IMR-90 (cell line): ENCODE data around the gene KCNK17. TPM values are rescaled to one million over a fixed set of nuclear protein-coding genes. Genes with fewer than 3 reads are reported as not detected.

Experiments used
- ATAC-seq: fragments of 200-7000 bp; cut with Tn5 transposase; 2 replicates; pipeline ENCODE4 v1.9.1; 2020; ENCODE audit warnings: low read depth, mild to moderate bottlenecking, moderate library complexity
- BruUV-seq: library from RNA; stranded (reverse); fragments of 400-500 nt; replicated peaks from 2 replicates; lab custom pipeline; 2021; lab: Mats Ljungman, UMichigan
- CTCF ChIA-PET: fragments of 300-600 bp; formaldehyde crosslinking; extraction: SDS; loops from one replicate; lab custom pipeline; 2021; ENCODE audit warnings: antibody characterized with exemption; lab: Yijun Ruan, JAX
- POLR2A ChIA-PET: fragments of 300-600 bp; sonication (Branson Sonifier 250); formaldehyde crosslinking; loops from one replicate; lab custom pipeline; 2022; ENCODE audit warnings: antibody characterized with exemption; ENCODE audit not compliant: unreplicated experiment; lab: Charles Lee
- DNase-seq: peaks from one replicate; pipeline ENCODE4 v3.0.0; 2013
- H2AFZ ChIP-seq: replicated peaks from 2 replicates; pipeline ENCODE3; 2013; ENCODE audit warnings: low read length, mild to moderate bottlenecking; ENCODE audit not compliant: poor library complexity
- H2AK5ac ChIP-seq: 2 replicates; pipeline ENCODE4 v1.6.1; 2013; ENCODE audit warnings: low read depth, low read length, inconsistent platforms
- H2AK9ac ChIP-seq: replicated peaks from 2 replicates; pipeline ENCODE3; 2013; ENCODE audit warnings: mild to moderate bottlenecking, low read depth, low read length, moderate library complexity; ENCODE audit not compliant: poor library complexity
- H2BK120ac ChIP-seq: 2 replicates; pipeline ENCODE4 v1.6.1; 2013; ENCODE audit warnings: low read depth, low read length, inconsistent platforms
- H2BK15ac ChIP-seq: 3 replicates; pipeline ENCODE4 v1.6.1; 2013; ENCODE audit warnings: low read depth, low read length, inconsistent platforms
- H2BK20ac ChIP-seq: 2 replicates; pipeline ENCODE4 v1.6.1; 2013; ENCODE audit warnings: low read depth, mild to moderate bottlenecking, inconsistent platforms, low read length, moderate library complexity
- H2BK5ac ChIP-seq: 2 replicates; pipeline ENCODE4 v1.6.1; 2013; ENCODE audit warnings: mild to moderate bottlenecking, low read depth, low read length, inconsistent platforms; ENCODE audit not compliant: poor library complexity, severe bottlenecking
- H3K14ac ChIP-seq: replicated peaks from 2 replicates; pipeline ENCODE4 v1.6.1; 2013; ENCODE audit warnings: low read depth, low read length, inconsistent platforms
- H3K18ac ChIP-seq: 2 replicates; pipeline ENCODE4 v1.6.1; 2013; ENCODE audit warnings: low read depth, low read length, control low read depth
- H3K23ac ChIP-seq: 2 replicates; pipeline ENCODE4 v1.6.1; 2013; ENCODE audit warnings: low read depth, low read length, inconsistent platforms
- H3K27ac ChIP-seq: 2 replicates; pipeline ENCODE4 v1.5.1; 2013; ENCODE audit warnings: mild to moderate bottlenecking, control low read depth, low read length; ENCODE audit not compliant: insufficient read depth
- H3K27me3 ChIP-seq: 2 replicates; pipeline ENCODE4 v1.6.1; 2013; ENCODE audit warnings: low read length; ENCODE audit not compliant: control insufficient read depth, insufficient read depth
- H3K36me3 ChIP-seq: 2 replicates; pipeline ENCODE4 v1.6.1; 2013; ENCODE audit warnings: low read length, mixed read lengths; ENCODE audit not compliant: control insufficient read depth, insufficient read depth
- H3K4ac ChIP-seq: 2 replicates; pipeline ENCODE4 v1.6.1; 2013; ENCODE audit warnings: low read depth, low read length, inconsistent platforms
- H3K4me1 ChIP-seq: 2 replicates; pipeline ENCODE4 v1.6.1; 2013; ENCODE audit warnings: low read length, mixed read lengths; ENCODE audit not compliant: control insufficient read depth, insufficient read depth
- H3K4me2 ChIP-seq: 2 replicates; pipeline ENCODE4 v1.6.1; 2013; ENCODE audit warnings: low read depth, mild to moderate bottlenecking, control low read depth, low read length, moderate library complexity
- H3K4me3 ChIP-seq: 2 replicates; pipeline ENCODE4 v1.5.1; 2013; ENCODE audit warnings: low read depth, mild to moderate bottlenecking, control low read depth, low read length, moderate library complexity; ENCODE audit not compliant: insufficient read depth
- H3K56ac ChIP-seq: 2 replicates; pipeline ENCODE4 v1.6.1; 2013; ENCODE audit warnings: low read length, inconsistent platforms; ENCODE audit not compliant: insufficient read depth; ENCODE audit errors: extremely low read depth
- H3K79me1 ChIP-seq, 2 experiments: 2 replicates each; pipeline ENCODE4 v1.6.1; 2013; ENCODE audit warnings: low read length in 2 of 2, inconsistent platforms in 1 of 2, low read depth in 1 of 2
- H3K9ac ChIP-seq: 2 replicates; pipeline ENCODE4 v1.6.1; 2013; ENCODE audit warnings: low read depth, low read length, control low read depth
- H3K9me1 ChIP-seq: 2 replicates; pipeline ENCODE4 v1.6.1; 2013; ENCODE audit warnings: low read length, inconsistent platforms; ENCODE audit not compliant: insufficient read depth
- H3K9me3 ChIP-seq: 2 replicates; pipeline ENCODE4 v1.6.1; 2013; ENCODE audit warnings: low read length; ENCODE audit not compliant: control insufficient read depth, insufficient read depth
- H4K20me1 ChIP-seq: 2 replicates; pipeline ENCODE4 v1.6.1; 2013; ENCODE audit warnings: low read length, inconsistent platforms; ENCODE audit not compliant: insufficient read depth
- H4K5ac ChIP-seq: 2 replicates; pipeline ENCODE4 v1.6.1; 2013; ENCODE audit warnings: mild to moderate bottlenecking, low read depth, low read length, control low read depth
- H4K8ac ChIP-seq, 2 experiments: 2 replicates each; pipeline ENCODE4 v1.6.1; 2013; ENCODE audit warnings: low read depth in 2 of 2, low read length in 2 of 2, control low read depth in 1 of 2, inconsistent platforms in 1 of 2
- H4K91ac ChIP-seq: 2 replicates; pipeline ENCODE4 v1.6.1; 2013; ENCODE audit warnings: low read depth, low read length, inconsistent platforms; ENCODE audit not compliant: insufficient read depth
- CEBPB ChIP-seq: IDR thresholded peaks from 2 replicates; pipeline ENCODE4 v1.6.1; 2012; ENCODE audit warnings: low read depth, low read length, improper control_type of control experiment
- MXI1 ChIP-seq: IDR thresholded peaks from 2 replicates; pipeline ENCODE4 v1.6.1; 2012; ENCODE audit warnings: low read depth, mild to moderate bottlenecking, low read length, moderate library complexity, borderline replicate concordance
- WGBS, 2 experiments: methylation state at CpG; one replicate each; pipeline versions ENCODE4 v1.1.5 to v1.1.7; 2013; ENCODE audit warnings: missing lambda C conversion rate in 2 of 2; ENCODE audit not compliant: insufficient read length in 1 of 2; ENCODE audit errors: extremely low coverage in 2 of 2; 5-methylcytosine and 5-hydroxymethylcytosine counted together
- dilution Hi-C: fragments of 300-500 bp; cut with HindIII; formaldehyde crosslinking; loops from one replicate; pipeline ENCODE4 v1.14.3; 2018; ENCODE audit warnings: low sequenced_read_pairs; ENCODE audit not compliant: unreplicated experiment
- in situ Hi-C: fragments of 300-500 bp; cut with MboI; formaldehyde crosslinking; loops from 3 replicates; pipeline ENCODE4 v1.14.3; 2019; ENCODE audit warnings: low sequenced_read_pairs, inconsistent platforms, mixed read lengths
- intact Hi-C: fragments of 100-400 bp; cut with micrococcal nuclease; formaldehyde crosslinking; loops from 2 replicates; pipeline ENCODE4 v1.10.0; 2022
- polyA plus RNA-seq, 3 experiments: library from polyadenylated mRNA; depleted of rRNA; stranded (reverse); fragments of >200 nt; gene quantifications; 2 replicates each; pipeline ENCODE4 v1.2.3, GENCODE V29; 2012; ENCODE audit warnings: low replicate concordance in 1 of 3
- total RNA-seq: library from RNA; depleted of rRNA; stranded (reverse); fragments of >200 nt; gene quantifications from 2 replicates; pipeline ENCODE4 v1.2.3, GENCODE V29; 2012

The KCNK17 gene
- total and polyA plus RNA-seq, 2 of the 4 experiments (the other 2 are of a cell fraction), result not detected

- no peak overlapping the region for H2AK5ac ChIP-seq
- no peak overlapping the region for H3K18ac ChIP-seq
- no peak overlapping the region for H3K56ac ChIP-seq
- H3K23ac ChIP-seq, result no peak overlapping the region
- in situ Hi-C loops, result no loop called here
- H2AK9ac ChIP-seq, result no peak overlapping the region
- POLR2A ChIA-PET, result no interaction called here
- no peaks in the 10 kb centered on the region for H3K4me1 ChIP-seq
- H3K4me2 ChIP-seq, result no peak overlapping the region
- intact Hi-C loops, result no loop called here
- H3K14ac ChIP-seq, result no peak overlapping the region
- no peaks in the 10 kb centered on the region for H3K79me1 ChIP-seq
- no peaks in the 10 kb centered on the region for H3K27me3 ChIP-seq
- dilution Hi-C loops, result no loop called here
- H3K9me1 ChIP-seq, result no peaks in the 10 kb centered on the region
- no peak overlapping the region for H4K91ac ChIP-seq
- H4K20me1 ChIP-seq, result no peaks in the 10 kb centered on the region
- no peak overlapping the region for H2AFZ ChIP-seq
- no peaks in the 10 kb centered on the region for H3K36me3 ChIP-seq
- H2BK20ac ChIP-seq, result no peak overlapping the region
- H3K4me3 ChIP-seq, result no peak overlapping the region
- H3K9me3 ChIP-seq, result no peaks in the 10 kb centered on the region
- CTCF ChIA-PET, result no interaction called here
- ATAC-seq, result no peak
- no peak overlapping the region for H2BK5ac ChIP-seq
- no peak for DNase-seq
- WGBS, 2 experiments, result no CpG with 5 or more reads among the region's 2 CpGs
- H4K5ac ChIP-seq, result no peak overlapping the region
- no peak overlapping the region for H2BK120ac ChIP-seq
- BruUV-seq, result no TSS peak
- H2BK15ac ChIP-seq, result no peak overlapping the region
- H4K8ac ChIP-seq, result no peak overlapping the region
- H3K27ac ChIP-seq, result no peak overlapping the region
- H3K4ac ChIP-seq, result no peak overlapping the region
- TF ChIP-seq MXI1, result no peak
- TF ChIP-seq CEBPB, result no peak
- no peak overlapping the region for H3K9ac ChIP-seq
These were observed 24.7 kb downstream of the KCNK17 start for GRCh38 chr6:39289490-39289889.
